GM23248 (cell line): ENCODE measurements around the gene RAPGEF4. TPM values are rescaled to one million over a fixed set of nuclear protein-coding genes. Genes with fewer than 3 reads are reported as not detected.
A peak's percentile ranks its signal among the peaks of the same experiment; 100 is the strongest.

Source experiments
- DNase-seq: peaks from one replicate; pipeline ENCODE4 v3.0.0-alpha.2; 2015
- H2AFZ ChIP-seq: fragments of 200-600 bp; sonication (generic); 2 replicates; pipeline ENCODE4 v1.6.1; 2016; ENCODE audit warnings: antibody characterized with exemption
- H3F3A ChIP-seq: fragments of 200-600 bp; sonication (generic); 2 replicates; pipeline ENCODE4 v1.6.1; 2016; ENCODE audit warnings: mild to moderate bottlenecking, antibody characterized with exemption, mixed run types; ENCODE audit not compliant: insufficient read depth
- H3K27ac ChIP-seq: fragments of 200-600 bp; sonication (generic); 2 replicates; pipeline ENCODE4 v1.5.1; 2016; ENCODE audit warnings: mild to moderate bottlenecking
- H3K27me3 ChIP-seq: fragments of 200-600 bp; sonication (generic); replicated peaks from 2 replicates; pipeline ENCODE4 v1.6.1; 2016; ENCODE audit warnings: mild to moderate bottlenecking; ENCODE audit not compliant: insufficient read depth
- H3K36me3 ChIP-seq: fragments of 200-600 bp; sonication (generic); 2 replicates; pipeline ENCODE4 v1.6.1; 2016; ENCODE audit warnings: low read depth, mild to moderate bottlenecking
- H3K4me1 ChIP-seq: fragments of 200-600 bp; sonication (generic); 2 replicates; pipeline ENCODE4 v1.6.1; 2016; ENCODE audit warnings: mild to moderate bottlenecking; ENCODE audit not compliant: insufficient read depth
- H3K4me2 ChIP-seq: fragments of 200-600 bp; sonication (generic); one replicate; pipeline ENCODE4 v1.6.1; 2016; ENCODE audit warnings: mild to moderate bottlenecking; ENCODE audit not compliant: unreplicated experiment
- H3K4me3 ChIP-seq: fragments of 200-600 bp; sonication (generic); 2 replicates; pipeline ENCODE4 v1.5.1; 2016; ENCODE audit warnings: mild to moderate bottlenecking
- H3K79me2 ChIP-seq: fragments of 200-600 bp; sonication (generic); 2 replicates; pipeline ENCODE4 v1.6.1; 2016; ENCODE audit warnings: mild to moderate bottlenecking; ENCODE audit not compliant: insufficient read depth
- H3K9ac ChIP-seq: fragments of 200-600 bp; sonication (generic); 2 replicates; pipeline ENCODE4 v1.6.1; 2016; ENCODE audit warnings: mild to moderate bottlenecking
- H3K9me2 ChIP-seq: fragments of 200-600 bp; sonication (generic); 2 replicates; pipeline ENCODE4 v1.6.1; 2016; ENCODE audit warnings: mixed run types, mild to moderate bottlenecking, moderate library complexity; ENCODE audit not compliant: insufficient read depth
- H3K9me3 ChIP-seq: fragments of 200-600 bp; sonication (generic); one replicate; pipeline ENCODE4 v1.6.1; 2017; ENCODE audit warnings: low read depth
- H4K20me1 ChIP-seq: fragments of 200-600 bp; sonication (generic); 2 replicates; pipeline ENCODE4 v1.6.0; 2016; ENCODE audit not compliant: insufficient read depth
- EZH2 ChIP-seq: fragments of 200-600 bp; sonication (generic); IDR thresholded peaks from 2 replicates; pipeline ENCODE4 v1.6.1; 2018; ENCODE audit warnings: antibody characterized with exemption, mild to moderate bottlenecking; ENCODE audit not compliant: insufficient read depth, poor library complexity, severe bottlenecking
- EZH2phosphoT487 ChIP-seq: fragments of 200-600 bp; sonication (generic); IDR thresholded peaks from 2 replicates; pipeline ENCODE4 v1.6.1; 2018; ENCODE audit warnings: antibody characterized with exemption, moderate library complexity, mild to moderate bottlenecking, low read depth; ENCODE audit not compliant: insufficient read depth
- WGBS, 2 experiments: methylation state at CpG; one replicate each; pipeline ENCODE4 v1.1.6; 2015 to 2017; ENCODE audit warnings: low lambda C conversion rate in 2 of 2, low coverage in 1 of 2; ENCODE audit errors: missing lambda C conversion rate in 2 of 2; 5-methylcytosine and 5-hydroxymethylcytosine counted together
- in situ Hi-C: fragments of 300-500 bp; cut with MboI; formaldehyde crosslinking; loops from 2 replicates; pipeline ENCODE4 v1.15.0; 2020
- polyA plus RNA-seq: library from polyadenylated mRNA; unstranded; fragments of >200 nt; fragmentation: Nextera tagmentation; extraction: Ambion mirVana; gene quantifications from 2 replicates; pipeline ENCODE4 v1.2.1, GENCODE V29; 2016
- total RNA-seq: library from RNA; depleted of rRNA; stranded (reverse); fragments of >200 nt; shearing (Covaris generic); gene quantifications from 2 replicates; pipeline ENCODE4 v1.2.3, GENCODE V29; 2014

RAPGEF4 gene
- total and polyA plus RNA-seq, 2 experiments from 2014 or later: 2.2 TPM; not detected in 1

- TF ChIP-seq EZH2phosphoT487 (no peak), EZH2 (no peak)
- Histone ChIP-seq H3F3A (peaks cover 13% of the 10 kb centered on the region), H3K27ac (peak overlapping the region; percentile 34; the same call in 1 of the 2 replicates), H3K79me2 (no peaks in the 10 kb centered on the region), H3K4me3 (peak overlapping the region; percentile 47), H3K9me2 (no peaks in the 10 kb centered on the region), H3K4me2 (peak overlapping the region; percentile 66), H3K27me3 (no peaks in the 10 kb centered on the region), H3K4me1 (peaks cover 11% of the 10 kb centered on the region), H3K9me3 (no peaks in the 10 kb centered on the region), H4K20me1 (no peaks in the 10 kb centered on the region), H3K36me3 (no peaks in the 10 kb centered on the region), H2AFZ (no peak overlapping the region), H3K9ac (0 out of 2 replicates have a peak overlapping the region, but pooled peaks have one; percentile 9)
- DNase-seq: peak; percentile 88
- WGBS, 2 experiments: 14 to 17% methylated on average over 12 of the region's 12 CpGs
- in situ Hi-C loops: no loop called here
Measured at GRCh38 chr2:172985139-172985892, 249.7 kb downstream of the RAPGEF4 start.

- Histone ChIP-seq H3K27ac (peak overlapping the region; percentile 34; the same call in 1 of the 2 replicates), H3K9me3 (no peaks in the 10 kb centered on the region), H2AFZ (no peak overlapping the region), H3K4me1 (peaks cover 14% of the 10 kb centered on the region), H3K36me3 (no peaks in the 10 kb centered on the region), H3K9ac (0 out of 2 replicates have a peak overlapping the region, but pooled peaks have one; percentile 9), H3K4me3 (peak overlapping the region; percentile 47), H3K27me3 (no peaks in the 10 kb centered on the region), H3K4me2 (peak overlapping the region; percentile 66), H3F3A (peaks cover 13% of the 10 kb centered on the region), H4K20me1 (no peaks in the 10 kb centered on the region), H3K79me2 (no peaks in the 10 kb centered on the region), H3K9me2 (no peaks in the 10 kb centered on the region)
- peak; percentile 43 for DNase-seq
- WGBS, 2 experiments: 2% methylated on average over 2 of the region's 2 CpGs
- TF ChIP-seq EZH2 (no peak), EZH2phosphoT487 (no peak)
- in situ Hi-C loops: no loop called here
Measured at GRCh38 chr2:172986040-172986439, 250.4 kb downstream of the RAPGEF4 start.

GRCh38 chr2:172988728-172989127 lies 253.1 kb downstream of the RAPGEF4 start:
- H3K4me3 ChIP-seq: no peak overlapping the region
- H3F3A ChIP-seq: peaks cover 13% of the 10 kb centered on the region
- WGBS, 2 experiments: 93 to 97% methylated on average over 7 of the region's 7 CpGs
- H3K9ac ChIP-seq: no peak overlapping the region
- H3K36me3 ChIP-seq: no peaks in the 10 kb centered on the region
- H3K4me2 ChIP-seq: no peak overlapping the region
- no peak for TF ChIP-seq EZH2phosphoT487
- TF ChIP-seq EZH2: no peak
- no peaks in the 10 kb centered on the region for H3K27me3 ChIP-seq
- H3K27ac ChIP-seq: no peak overlapping the region
- H3K9me3 ChIP-seq: no peaks in the 10 kb centered on the region
- H3K9me2 ChIP-seq: no peaks in the 10 kb centered on the region
- no peaks in the 10 kb centered on the region for H3K79me2 ChIP-seq
- no peak for DNase-seq
- no peak overlapping the region for H2AFZ ChIP-seq
- H4K20me1 ChIP-seq: no peaks in the 10 kb centered on the region
- in situ Hi-C loops: no loop called here
- peaks cover 14% of the 10 kb centered on the region for H3K4me1 ChIP-seq

GRCh38 chr2:172991031-172991430 lies 255.4 kb downstream of the RAPGEF4 start:
- no peaks in the 10 kb centered on the region for H3K27me3 ChIP-seq
- no peaks in the 10 kb centered on the region for H3K36me3 ChIP-seq
- in situ Hi-C loops: no loop called here
- no peak overlapping the region for H3K4me3 ChIP-seq
- TF ChIP-seq EZH2phosphoT487: no peak
- no peak for TF ChIP-seq EZH2
- H3K79me2 ChIP-seq: no peaks in the 10 kb centered on the region
- H3K9ac ChIP-seq: no peak overlapping the region
- no peaks in the 10 kb centered on the region for H3K9me2 ChIP-seq
- WGBS, 2 experiments: 79 to 84% methylated on average over 7 of the region's 7 CpGs
- no peak overlapping the region for H2AFZ ChIP-seq
- H3K27ac ChIP-seq: no peak overlapping the region
- H3K9me3 ChIP-seq: no peaks in the 10 kb centered on the region
- no peak for DNase-seq
- peaks cover 24% of the 10 kb centered on the region for H3K4me1 ChIP-seq
- H4K20me1 ChIP-seq: no peaks in the 10 kb centered on the region
- peaks cover 9% of the 10 kb centered on the region for H3F3A ChIP-seq
- no peak overlapping the region for H3K4me2 ChIP-seq
